CD4-positive, CD25-positive, alpha-beta regulatory T cell (primary cell): ENCODE measurements around the gene MAFB. TPM values are rescaled to one million over a fixed set of nuclear protein-coding genes. Genes with fewer than 3 reads are reported as not detected.

Source experiments
- ATAC-seq, 2 donors: fragments of 150-1000 bp; cut with Tn5 transposase; one replicate each; pipeline ENCODE4 v1.10.0; 2021; ENCODE audit warnings: low read depth in 2 of 2, moderate number of reproducible peaks in 2 of 2, moderate library complexity in 1 of 2
- DNase-seq, 3 donors: peaks; one replicate each; pipeline versions ENCODE4 v3.0.0 to v3.0.0-alpha.2; 2012 to 2022; ENCODE audit warnings: mixed read lengths in 1 of 3
- H3K27ac ChIP-seq: one replicate; pipeline ENCODE4 v1.7.0; 2013; ENCODE audit warnings: mild to moderate bottlenecking, low read length; ENCODE audit not compliant: insufficient read depth, poor library complexity, severe bottlenecking
- H3K27me3 ChIP-seq: one replicate; pipeline ENCODE4 v1.7.0; 2013; ENCODE audit warnings: low read length; ENCODE audit not compliant: control insufficient read depth, insufficient read depth
- H3K36me3 ChIP-seq: one replicate; pipeline ENCODE4 v1.7.0; 2013; ENCODE audit warnings: mild to moderate bottlenecking, low read length, moderate library complexity; ENCODE audit not compliant: control insufficient read depth, insufficient read depth
- H3K4me1 ChIP-seq: 2 replicates; pipeline ENCODE4 v1.7.0; 2013; ENCODE audit warnings: mild to moderate bottlenecking, low read length; ENCODE audit not compliant: insufficient read depth, control insufficient read depth, poor library complexity, severe bottlenecking
- H3K4me3 ChIP-seq: one replicate; pipeline ENCODE4 v1.7.0; 2013; ENCODE audit warnings: low read depth, mild to moderate bottlenecking, low read length, moderate library complexity
- H3K9me3 ChIP-seq, 2 experiments: 1 replicate in 1 of 2; 2 replicates in 1 of 2; pipeline ENCODE4 v1.7.0; 2013; ENCODE audit warnings: low read length in 2 of 2, mild to moderate bottlenecking in 1 of 2, moderate library complexity in 1 of 2; ENCODE audit not compliant: control insufficient read depth in 2 of 2
- H3K27ac Mint-ChIP-seq, 3 donors: one replicate each; pipeline ENCODE4 v1.8.0; 2020 to 2022; ENCODE audit warnings: mild to moderate bottlenecking in 3 of 3, mixed read lengths in 3 of 3, moderate library complexity in 2 of 3
- H3K27me3 Mint-ChIP-seq: one replicate; pipeline ENCODE4 v1.8.0; 2022; ENCODE audit warnings: mild to moderate bottlenecking, mixed read lengths
- H3K36me3 Mint-ChIP-seq: one replicate; pipeline ENCODE4 v1.8.0; 2020; ENCODE audit warnings: mixed read lengths
- H3K4me1 Mint-ChIP-seq, 4 donors: one replicate each; pipeline ENCODE4 v1.8.0; 2020 to 2022; ENCODE audit warnings: mixed read lengths in 4 of 4, mild to moderate bottlenecking in 1 of 4
- H3K4me3 Mint-ChIP-seq, 4 donors: one replicate each; pipeline ENCODE4 v1.8.0; 2020 to 2022; ENCODE audit warnings: mild to moderate bottlenecking in 4 of 4, mixed read lengths in 4 of 4, moderate library complexity in 3 of 4
- H3K9me3 Mint-ChIP-seq, 7 donors: one replicate each; pipeline ENCODE4 v1.8.0; 2020 to 2022; ENCODE audit warnings: mixed read lengths in 7 of 7, mild to moderate bottlenecking in 3 of 7, moderate library complexity in 2 of 7
- polyA plus RNA-seq, 4 donors: library from polyadenylated mRNA; unstranded; fragments of 300-500 nt; fragmentation: Illumina TruSeq; gene quantifications; one replicate each; pipeline ENCODE4 v1.2.3, GENCODE V29; 2021
- total RNA-seq: library from RNA; stranded (reverse); gene quantifications from one replicate; pipeline ENCODE4 v1.2.3, GENCODE V29; 2022

MAFB gene
- total and polyA plus RNA-seq, 5 donors from 2014 or later = 0.06 TPM; not detected in 4

- H3K4me1 Mint-ChIP-seq = no peaks in the 10 kb centered on the region
- DNase-seq = no peak
- H3K4me3 Mint-ChIP-seq = no peak overlapping the region
Measured at GRCh38 chr20:40713508-40713907, 24.5 kb upstream of the MAFB start.

GRCh38 chr20:40711079-40711478, 22.0 kb upstream of the MAFB start:
- H3K36me3 ChIP-seq = no peaks in the 10 kb centered on the region
- H3K27me3 ChIP-seq = peaks cover 2% of the 10 kb centered on the region
- H3K27ac ChIP-seq = no peak overlapping the region
- H3K4me1 ChIP-seq = no peaks in the 10 kb centered on the region
- DNase-seq = no peak
- no peaks in the 10 kb centered on the region for H3K4me1 Mint-ChIP-seq
- H3K9me3 ChIP-seq = no peaks in the 10 kb centered on the region
- H3K27me3 Mint-ChIP-seq = peaks cover 19% of the 10 kb centered on the region
- H3K36me3 Mint-ChIP-seq = no peaks in the 10 kb centered on the region
- H3K4me3 Mint-ChIP-seq = no peak overlapping the region
- H3K9me3 Mint-ChIP-seq = no peaks in the 10 kb centered on the region
- no peak overlapping the region for H3K4me3 ChIP-seq
- H3K27ac Mint-ChIP-seq = peak overlapping the region in 1 of 3 donors; percentile 20
- ATAC-seq = no peak

More at GRCh38 chr20:40713508-40713907, 24.5 kb upstream of the MAFB start:
- Mint-ChIP-seq H3K27ac (no peak overlapping the region), H3K27me3 (peaks cover 19% of the 10 kb centered on the region), H3K36me3 (no peaks in the 10 kb centered on the region), H3K9me3 (no peaks in the 10 kb centered on the region)
- Histone ChIP-seq H3K4me3 (no peak overlapping the region), H3K27ac (no peak overlapping the region), H3K27me3 (peaks cover 2% of the 10 kb centered on the region), H3K36me3 (no peaks in the 10 kb centered on the region), H3K9me3 (no peaks in the 10 kb centered on the region), H3K4me1 (no peaks in the 10 kb centered on the region)
- ATAC-seq = no peak

- Histone ChIP-seq H3K27ac (no peak overlapping the region), H3K4me3 (no peak overlapping the region), H3K4me1 (no peaks in the 10 kb centered on the region), H3K36me3 (no peaks in the 10 kb centered on the region), H3K27me3 (peaks cover 2% of the 10 kb centered on the region), H3K9me3 (no peaks in the 10 kb centered on the region)
- Mint-ChIP-seq H3K4me3 (no peak overlapping the region), H3K36me3 (no peaks in the 10 kb centered on the region), H3K27me3 (peaks cover 17% of the 10 kb centered on the region), H3K27ac (peak overlapping the region in 1 of 3 donors; percentile 20), H3K9me3 (no peaks in the 10 kb centered on the region), H3K4me1 (no peaks in the 10 kb centered on the region)
- ATAC-seq = no peak
- no peak for DNase-seq
Measured at GRCh38 chr20:40710603-40711002, 21.6 kb upstream of the MAFB start.

- Histone ChIP-seq H3K4me3 (no peak overlapping the region), H3K4me1 (no peaks in the 10 kb centered on the region), H3K36me3 (no peaks in the 10 kb centered on the region), H3K27ac (no peak overlapping the region), H3K9me3 (no peaks in the 10 kb centered on the region), H3K27me3 (peaks cover 5% of the 10 kb centered on the region)
- H3K4me1 Mint-ChIP-seq = no peaks in the 10 kb centered on the region
- ATAC-seq (no peak), DNase-seq (no peak)
- peak overlapping the region in 1 of 3 donors; percentile 20 for H3K27ac Mint-ChIP-seq
- H3K27me3 Mint-ChIP-seq = peaks cover 18% of the 10 kb centered on the region
- no peak overlapping the region for H3K4me3 Mint-ChIP-seq
- no peaks in the 10 kb centered on the region for H3K36me3 Mint-ChIP-seq
- peaks cover 0 to 2% (median 0%) of the 10 kb centered on the region in 7 donors for H3K9me3 Mint-ChIP-seq
Measured at GRCh38 chr20:40706977-40707582, 18.0 kb upstream of the MAFB start.

GRCh38 chr20:40705413-40705812, 16.4 kb upstream of the MAFB start:
- Mint-ChIP-seq H3K9me3 (peaks cover 0 to 2% (median 0%) of the 10 kb centered on the region in 7 donors), H3K27ac (no peak overlapping the region), H3K4me3 (no peak overlapping the region)

GRCh38 chr20:40704828-40705227, 15.8 kb upstream of the MAFB start:
- no peaks in the 10 kb centered on the region for H3K9me3 ChIP-seq
- no peaks in the 10 kb centered on the region for H3K4me1 Mint-ChIP-seq
- H3K27me3 ChIP-seq = peaks cover 4% of the 10 kb centered on the region
- no peak overlapping the region for H3K27ac ChIP-seq
- ATAC-seq (no peak), DNase-seq (no peak)
- no peak overlapping the region for H3K4me3 ChIP-seq
- H3K4me3 Mint-ChIP-seq = no peak overlapping the region
- H3K36me3 Mint-ChIP-seq = no peaks in the 10 kb centered on the region
- H3K27me3 Mint-ChIP-seq = peaks cover 17% of the 10 kb centered on the region
- H3K9me3 Mint-ChIP-seq = peaks cover 0 to 2% (median 0%) of the 10 kb centered on the region in 7 donors
- no peaks in the 10 kb centered on the region for H3K36me3 ChIP-seq
- H3K27ac Mint-ChIP-seq = no peak overlapping the region
- H3K4me1 ChIP-seq = no peaks in the 10 kb centered on the region

More at GRCh38 chr20:40705413-40705812, 16.4 kb upstream of the MAFB start:
- Mint-ChIP-seq H3K4me1 (no peaks in the 10 kb centered on the region), H3K27me3 (peaks cover 11% of the 10 kb centered on the region), H3K36me3 (no peaks in the 10 kb centered on the region)
- DNase-seq = no peak
- H3K4me3 ChIP-seq = no peak overlapping the region
- no peaks in the 10 kb centered on the region for H3K9me3 ChIP-seq
- no peaks in the 10 kb centered on the region for H3K4me1 ChIP-seq
- H3K27me3 ChIP-seq = peaks cover 4% of the 10 kb centered on the region
- H3K27ac ChIP-seq = no peak overlapping the region
- no peak for ATAC-seq
- H3K36me3 ChIP-seq = no peaks in the 10 kb centered on the region

GRCh38 chr20:40703975-40704530, 15.0 kb upstream of the MAFB start:
- Mint-ChIP-seq H3K27me3 (peaks cover 19% of the 10 kb centered on the region), H3K4me1 (no peaks in the 10 kb centered on the region), H3K27ac (no peak overlapping the region)

GRCh38 chr20:40702504-40702903, 13.5 kb upstream of the MAFB start:
- ATAC-seq (no peak), DNase-seq (no peak)
- Histone ChIP-seq H3K27me3 (peaks cover 4% of the 10 kb centered on the region), H3K4me3 (no peak overlapping the region), H3K9me3 (no peaks in the 10 kb centered on the region), H3K27ac (no peak overlapping the region), H3K4me1 (no peaks in the 10 kb centered on the region), H3K36me3 (no peaks in the 10 kb centered on the region)
- H3K4me3 Mint-ChIP-seq = no peak overlapping the region
- peaks cover 23% of the 10 kb centered on the region for H3K27me3 Mint-ChIP-seq
- H3K36me3 Mint-ChIP-seq = no peaks in the 10 kb centered on the region
- peaks cover 0 to 2% (median 0%) of the 10 kb centered on the region in 7 donors for H3K9me3 Mint-ChIP-seq
- H3K27ac Mint-ChIP-seq = no peak overlapping the region
- H3K4me1 Mint-ChIP-seq = no peaks in the 10 kb centered on the region

More at GRCh38 chr20:40703975-40704530, 15.0 kb upstream of the MAFB start:
- H3K9me3 ChIP-seq = no peaks in the 10 kb centered on the region
- H3K36me3 Mint-ChIP-seq = no peaks in the 10 kb centered on the region
- H3K4me3 ChIP-seq = no peak overlapping the region
- no peaks in the 10 kb centered on the region for H3K4me1 ChIP-seq
- H3K36me3 ChIP-seq = no peaks in the 10 kb centered on the region
- H3K9me3 Mint-ChIP-seq = peaks cover 0 to 2% (median 0%) of the 10 kb centered on the region in 7 donors
- DNase-seq (no peak), ATAC-seq (no peak)
- H3K27me3 ChIP-seq = peaks cover 4% of the 10 kb centered on the region
- H3K27ac ChIP-seq = no peak overlapping the region
- no peak overlapping the region for H3K4me3 Mint-ChIP-seq
